ENCODE measurements around the gene PAFAH2. TPM values are rescaled to one million over a fixed set of nuclear protein-coding genes. Genes with fewer than 3 reads are reported as not detected.

Gene PAFAH2
- total RNA-seq, 1 experiment from 2014 or later: 12.4 TPM

DNA sequence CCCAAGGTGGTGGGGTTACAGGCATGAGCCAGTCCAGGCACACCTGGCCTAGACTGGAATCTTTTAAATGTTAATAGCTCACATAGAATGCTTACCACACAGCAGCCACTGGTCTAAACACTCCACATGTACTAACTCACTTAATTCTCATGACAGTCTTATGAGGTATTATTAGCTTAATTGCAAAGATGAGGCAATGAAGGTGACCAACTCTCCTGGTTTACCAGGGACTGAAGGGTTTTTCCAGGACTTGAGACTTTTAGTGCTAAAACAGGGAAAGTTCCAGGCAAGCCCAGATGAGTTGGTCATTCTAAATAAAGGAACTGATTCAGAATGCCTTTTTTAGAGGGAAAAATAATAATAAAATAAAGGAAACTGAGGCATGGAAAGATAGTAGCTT lies 84.7 kb downstream of the PAFAH2 start:
- H3K27me3 Mint-ChIP-seq (ENCODE audit: low read depth): peaks cover 15% of the 10 kb centered on the region
- Histone ChIP-seq H4K8ac (replicated peaks; ENCODE audit: insufficient read length, low read depth, low read length) (no peak overlapping the region), H3K56ac (ENCODE audit: insufficient read length, low read depth, low read length) (no peak overlapping the region), H3K79me1 (ENCODE audit: insufficient read depth, low read depth, low read length, poor library complexity, severe bottlenecking) (no peaks in the 10 kb centered on the region), H2AK5ac (ENCODE audit: insufficient read length, low read length) (no peak overlapping the region), H3K18ac (ENCODE audit: insufficient read length, low read depth, low read length) (no peak overlapping the region), H2BK15ac (ENCODE audit: low read depth, low read length) (no peak overlapping the region), H3K14ac (ENCODE audit: insufficient read depth, low read length) (no peak overlapping the region), H3K27ac (ENCODE audit: insufficient read length, low read depth, low read length) (no peak overlapping the region), H4K5ac (ENCODE audit: insufficient read length, low read depth, low read length) (no peak overlapping the region), H3K4ac (ENCODE audit: low read depth, low read length) (no peak overlapping the region), H2BK5ac (ENCODE audit: insufficient read length, low read length) (no peak overlapping the region), H3K9me3 (ENCODE audit: control insufficient read depth, low read depth, low read length) (no peaks in the 10 kb centered on the region), H3K23ac (ENCODE audit: insufficient read length, low read depth, low read length) (no peak overlapping the region), H3K79me2 (ENCODE audit: insufficient read depth, low read length) (no peaks in the 10 kb centered on the region), H2BK12ac (ENCODE audit: insufficient read length, low read depth, low read length) (no peak overlapping the region), H3K9ac (ENCODE audit: extremely low read depth, insufficient read length, low read length) (no peak overlapping the region), H3T11ph (ENCODE audit: low read length) (no peak overlapping the region), H3K4me1 (ENCODE audit: insufficient read depth, low read length) (no peaks in the 10 kb centered on the region; the same call in 1 of the 2 replicates), H2BK120ac (ENCODE audit: low read depth, low read length, poor library complexity, severe bottlenecking) (no peak overlapping the region), H3K27me3 (ENCODE audit: insufficient read depth, low read length) (no peaks in the 10 kb centered on the region), H4K91ac (ENCODE audit: insufficient read length, low read depth, low read length) (no peak overlapping the region), H3K23me2 (ENCODE audit: insufficient read length, low read depth, low read length, poor library complexity, severe bottlenecking) (no peaks in the 10 kb centered on the region), H2AFZ (ENCODE audit: low read length) (no peak overlapping the region), H4K20me1 (ENCODE audit: control insufficient read depth, insufficient read depth, insufficient read length) (no peaks in the 10 kb centered on the region), H2BK20ac (ENCODE audit: low read depth, low read length, poor library complexity, severe bottlenecking) (no peak overlapping the region), H3K4me2 (ENCODE audit: insufficient read depth, insufficient read length, low read length) (no peak overlapping the region)
- H3K36me3 Mint-ChIP-seq (ENCODE audit: insufficient read depth in 1 of 3, low read depth in 3 of 3): no peaks in the 10 kb centered on the region; a peak in 1 of 7 replicates
- peaks cover 11 to 12% of the 10 kb centered on the region in 2 experiments for H3K4me1 Mint-ChIP-seq
- TF ChIP-seq, protein P1, sequence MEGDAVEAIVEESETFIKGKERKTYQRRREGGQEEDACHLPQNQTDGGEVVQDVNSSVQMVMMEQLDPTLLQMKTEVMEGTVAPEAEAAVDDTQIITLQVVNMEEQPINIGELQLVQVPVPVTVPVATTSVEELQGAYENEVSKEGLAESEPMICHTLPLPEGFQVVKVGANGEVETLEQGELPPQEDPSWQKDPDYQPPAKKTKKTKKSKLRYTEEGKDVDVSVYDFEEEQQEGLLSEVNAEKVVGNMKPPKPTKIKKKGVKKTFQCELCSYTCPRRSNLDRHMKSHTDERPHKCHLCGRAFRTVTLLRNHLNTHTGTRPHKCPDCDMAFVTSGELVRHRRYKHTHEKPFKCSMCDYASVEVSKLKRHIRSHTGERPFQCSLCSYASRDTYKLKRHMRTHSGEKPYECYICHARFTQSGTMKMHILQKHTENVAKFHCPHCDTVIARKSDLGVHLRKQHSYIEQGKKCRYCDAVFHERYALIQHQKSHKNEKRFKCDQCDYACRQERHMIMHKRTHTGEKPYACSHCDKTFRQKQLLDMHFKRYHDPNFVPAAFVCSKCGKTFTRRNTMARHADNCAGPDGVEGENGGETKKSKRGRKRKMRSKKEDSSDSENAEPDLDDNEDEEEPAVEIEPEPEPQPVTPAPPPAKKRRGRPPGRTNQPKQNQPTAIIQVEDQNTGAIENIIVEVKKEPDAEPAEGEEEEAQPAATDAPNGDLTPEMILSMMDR (conservative IDR thresholded peaks at IDR 0.05): no peak
- no peak for DNase-seq
- H3K4me3 Mint-ChIP-seq: no peak overlapping the region
- H3K9me3 Mint-ChIP-seq: no peaks in the 10 kb centered on the region
- no peak overlapping the region for H3K27ac Mint-ChIP-seq

Data from H9 (cell line).